SK-N-SH treated with all-trans-retinoic acid at 6 μM for 48 hours (cell line): ENCODE data around the gene ZNF423.

Source experiments
- ATAC-seq: fragments of 200-7000 bp; cut with Tn5 transposase; 3 replicates; pipeline ENCODE4 v1.9.1; 2020; ENCODE audit warnings: mild to moderate bottlenecking, moderate library complexity
- ARNTL ChIP-seq: fragments of 450-650 bp; formaldehyde crosslinking; IDR thresholded peaks from 2 replicates; pipeline ENCODE4 v1.5.0; 2020; ENCODE audit warnings: low read depth, mild to moderate bottlenecking, moderate library complexity, borderline replicate concordance
- BACH2 ChIP-seq: fragments of 250-450 bp; sonication (Bioruptor Pico); IDR thresholded peaks from 2 replicates; pipeline ENCODE4 v1.9.0; 2021; ENCODE audit warnings: mild to moderate bottlenecking, borderline replicate concordance
- CREB5 ChIP-seq: fragments of 250-450 bp; sonication (Bioruptor Pico); IDR thresholded peaks from 2 replicates; pipeline ENCODE4 v1.5.1; 2020; ENCODE audit warnings: low read depth, mild to moderate bottlenecking, moderate library complexity
- CSDC2 ChIP-seq: fragments of 250-450 bp; sonication (Bioruptor Pico); IDR thresholded peaks from 2 replicates; pipeline ENCODE4 v1.5.0; 2020; ENCODE audit warnings: mild to moderate bottlenecking, moderate library complexity
- CSRNP3 ChIP-seq: fragments of 250-450 bp; sonication (Bioruptor Pico); IDR thresholded peaks from 2 replicates; pipeline ENCODE4 v1.5.1; 2021; ENCODE audit warnings: mild to moderate bottlenecking, moderate library complexity
- ESRRG ChIP-seq: fragments of 250-450 bp; sonication (Bioruptor Pico); IDR thresholded peaks from 2 replicates; pipeline ENCODE4 v1.6.1; 2021; ENCODE audit warnings: mild to moderate bottlenecking
- GLIS3 ChIP-seq: fragments of 250-450 bp; sonication (Bioruptor Pico); IDR thresholded peaks from 2 replicates; pipeline ENCODE4 v1.5.0; 2020; ENCODE audit warnings: mild to moderate bottlenecking, moderate library complexity
- ISL1 ChIP-seq: fragments of 250-450 bp; sonication (Bioruptor Pico); IDR thresholded peaks from 2 replicates; pipeline ENCODE4 v2.1.2; 2022; ENCODE audit warnings: mild to moderate bottlenecking, moderate library complexity
- OSR1 ChIP-seq: fragments of 250-450 bp; sonication (Bioruptor Pico); IDR thresholded peaks from 2 replicates; pipeline ENCODE4 v1.8.0; 2022; ENCODE audit warnings: moderate library complexity, mild to moderate bottlenecking, inconsistent platforms
- PATZ1 ChIP-seq: fragments of 250-450 bp; sonication (Bioruptor Pico); IDR thresholded peaks from 2 replicates; pipeline ENCODE4 v1.8.0; 2020; ENCODE audit warnings: mild to moderate bottlenecking, moderate library complexity, borderline replicate concordance
- POU6F1 ChIP-seq: fragments of 250-450 bp; sonication (Bioruptor Pico); IDR thresholded peaks from 2 replicates; pipeline ENCODE4 v1.8.0; 2021; ENCODE audit warnings: low read depth, mild to moderate bottlenecking, moderate library complexity, borderline replicate concordance
- PPARA ChIP-seq: fragments of 250-450 bp; sonication (Bioruptor Pico); IDR thresholded peaks from 2 replicates; pipeline ENCODE4 v1.5.0; 2020; ENCODE audit warnings: mild to moderate bottlenecking, borderline replicate concordance
- RARB ChIP-seq: fragments of 250-450 bp; sonication (Bioruptor Pico); IDR thresholded peaks from 2 replicates; pipeline ENCODE4 v1.8.0; 2021; ENCODE audit warnings: mild to moderate bottlenecking, moderate library complexity
- SNAI2 ChIP-seq: fragments of 250-450 bp; sonication (Bioruptor Pico); IDR thresholded peaks from 2 replicates; pipeline ENCODE4 v1.5.0; 2020; ENCODE audit warnings: mild to moderate bottlenecking, moderate library complexity
- TCF4 ChIP-seq: fragments of 250-450 bp; sonication (Bioruptor Pico); IDR thresholded peaks from 2 replicates; pipeline ENCODE4 v1.8.0; 2021; ENCODE audit warnings: mild to moderate bottlenecking, moderate library complexity, borderline replicate concordance
- TOX ChIP-seq: fragments of 250-450 bp; sonication (Bioruptor Pico); IDR thresholded peaks from 2 replicates; pipeline ENCODE4 v1.8.0; 2021; ENCODE audit warnings: mild to moderate bottlenecking, moderate library complexity, borderline replicate concordance
- TSHZ2 ChIP-seq: fragments of 250-450 bp; sonication (Bioruptor Pico); IDR thresholded peaks from 2 replicates; pipeline ENCODE4 v1.5.0; 2020; ENCODE audit warnings: mild to moderate bottlenecking, moderate library complexity
- ZFP3 ChIP-seq: fragments of 250-450 bp; sonication (Bioruptor Pico); IDR thresholded peaks from 2 replicates; pipeline ENCODE4 v1.5.0; 2020; ENCODE audit warnings: mild to moderate bottlenecking, moderate library complexity
- ZFP30 ChIP-seq: fragments of 450-650 bp; formaldehyde crosslinking; IDR thresholded peaks from 2 replicates; pipeline ENCODE4 v1.5.0; 2022; ENCODE audit warnings: mild to moderate bottlenecking, moderate library complexity
- ZNF565 ChIP-seq: fragments of 450-650 bp; formaldehyde crosslinking; conservative IDR thresholded peaks from 2 replicates; pipeline ENCODE4 v1.5.0; 2020; ENCODE audit warnings: low read depth, mild to moderate bottlenecking, moderate library complexity
- ZNF70 ChIP-seq: fragments of 450-650 bp; formaldehyde crosslinking; IDR thresholded peaks from 2 replicates; pipeline ENCODE4 v1.5.0; 2020; ENCODE audit warnings: mild to moderate bottlenecking, moderate library complexity
- ZNF8 ChIP-seq: fragments of 450-650 bp; formaldehyde crosslinking; IDR thresholded peaks from 2 replicates; pipeline ENCODE4 v1.5.0; 2020; ENCODE audit warnings: mild to moderate bottlenecking, moderate library complexity

The ZNF423 gene

GRCh38 chr16:49581630-49582298, 274.1 kb downstream of the ZNF423 start:
- ATAC-seq, result no peak
- TF ChIP-seq PPARA (CRISPR knock-in tag) (no peak), GLIS3 (CRISPR knock-in tag) (no peak), ZFP30 (CRISPR knock-in tag) (no peak), RARB (CRISPR knock-in tag) (no peak), BACH2 (no peak), TSHZ2 (CRISPR knock-in tag) (no peak; the same call in 1 of the 2 replicates), ZFP3 (CRISPR knock-in tag) (no peak), ESRRG (no peak), ZNF8 (CRISPR knock-in tag) (no peak), SNAI2 (CRISPR knock-in tag) (no peak), ISL1 (CRISPR knock-in tag) (no peak; the same call in 1 of the 2 replicates), CSDC2 (no peak), ZNF70 (CRISPR knock-in tag) (no peak), TOX (CRISPR knock-in tag) (no peak)

- no peak for TF ChIP-seq ARNTL
- TF ChIP-seq RARB (CRISPR knock-in tag), result no peak
- TF ChIP-seq CSDC2, result no peak
- TF ChIP-seq ESRRG, result no peak
- no peak for TF ChIP-seq ZNF8 (CRISPR knock-in tag)
- TF ChIP-seq CREB5 (CRISPR knock-in tag), result no peak
- no peak for TF ChIP-seq CSRNP3 (CRISPR knock-in tag)
- ATAC-seq, result no peak
Measured at GRCh38 chr16:49580751-49581303, 275.1 kb downstream of the ZNF423 start.

- no peak for TF ChIP-seq ZFP30 (CRISPR knock-in tag)
- TF ChIP-seq OSR1 (CRISPR knock-in tag), result no peak
- no peak for TF ChIP-seq ZNF565 (CRISPR knock-in tag)
- TF ChIP-seq ISL1 (CRISPR knock-in tag), result no peak
- no peak for TF ChIP-seq CREB5 (CRISPR knock-in tag)
- TF ChIP-seq TCF4, result no peak
- TF ChIP-seq PATZ1, result no peak
- TF ChIP-seq SNAI2 (CRISPR knock-in tag), result no peak
- TF ChIP-seq BACH2, result no peak
- TF ChIP-seq ZFP3 (CRISPR knock-in tag), result no peak
- no peak for TF ChIP-seq POU6F1 (CRISPR knock-in tag)
- TF ChIP-seq TSHZ2 (CRISPR knock-in tag), result no peak
- no peak for TF ChIP-seq CSDC2
- TF ChIP-seq GLIS3 (CRISPR knock-in tag), result no peak
- no peak for TF ChIP-seq ZNF8 (CRISPR knock-in tag)
- no peak for TF ChIP-seq PPARA (CRISPR knock-in tag)
- no peak for TF ChIP-seq RARB (CRISPR knock-in tag)
- TF ChIP-seq TOX (CRISPR knock-in tag), result no peak
- no peak for ATAC-seq
Measured at GRCh38 chr16:49578435-49579024, 277.4 kb downstream of the ZNF423 start.
